GM12892 (cell line): ENCODE results near the gene PDE3B.
"Not testable (repeated sequence)": the region's sequence is repeated elsewhere in the genome, so short reads cannot be mapped to it uniquely, and the experiment has no call there.

Experiments used
- DNase-seq: peaks from one replicate; pipeline ENCODE4 v3.0.0; 2011; ENCODE audit not compliant: insufficient read length
- FAIRE-seq: peaks from 2 replicates; lab custom pipeline; 2011; peaks lifted over from hg19 to GRCh38; lab: Jason Lieb, UNC
- POLR2A ChIP-seq: IDR thresholded peaks from 2 replicates; pipeline ENCODE4 v1.6.1; 2011; ENCODE audit warnings: low read depth, low read length, control low read depth
- POLR2AphosphoS5 ChIP-seq: IDR thresholded peaks from 2 replicates; pipeline ENCODE4 v1.6.1; 2011; ENCODE audit warnings: low read depth, low read length, control low read depth
- TAF1 ChIP-seq: IDR thresholded peaks from 2 replicates; pipeline ENCODE4 v1.6.1; 2011; ENCODE audit warnings: low read depth, mild to moderate bottlenecking, control low read depth, low read length, borderline replicate concordance

The PDE3B gene

GRCh38 chr11:14852571-14853177 lies 209.1 kb downstream of the PDE3B start:
- DNase-seq (no peak), FAIRE-seq (no peak)
- TF ChIP-seq POLR2A (no peak), POLR2AphosphoS5 (no peak), TAF1 (no peak)

DNA sequence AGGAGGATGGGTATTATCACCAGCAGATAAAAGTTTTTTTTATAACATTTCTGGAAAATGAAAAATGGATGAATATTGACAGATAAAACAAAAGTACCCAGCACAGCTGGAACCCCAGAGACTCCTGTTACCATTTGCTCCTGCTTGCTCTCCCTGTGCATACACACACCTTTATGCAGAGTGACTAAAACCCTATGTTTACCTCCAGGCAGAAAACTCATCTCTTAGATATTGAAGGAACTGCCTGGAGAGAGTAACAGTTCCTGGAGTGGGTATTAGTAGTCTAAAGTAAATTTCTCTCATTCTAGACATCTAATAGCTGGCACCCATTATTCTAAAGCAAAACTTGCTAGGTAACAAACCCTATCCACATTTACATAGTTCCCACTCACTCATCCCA lies 210.5 kb downstream of the PDE3B start:
- FAIRE-seq (no peak), DNase-seq (no peak)
- TF ChIP-seq POLR2A (no peak), POLR2AphosphoS5 (no peak), TAF1 (no peak)

- FAIRE-seq (no peak), DNase-seq (no peak)
- no peak for TF ChIP-seq TAF1
- TF ChIP-seq POLR2AphosphoS5 = no peak
- TF ChIP-seq POLR2A = no peak
These were observed 212.3 kb downstream of the PDE3B start for GRCh38 chr11:14855890-14856289.

DNA sequence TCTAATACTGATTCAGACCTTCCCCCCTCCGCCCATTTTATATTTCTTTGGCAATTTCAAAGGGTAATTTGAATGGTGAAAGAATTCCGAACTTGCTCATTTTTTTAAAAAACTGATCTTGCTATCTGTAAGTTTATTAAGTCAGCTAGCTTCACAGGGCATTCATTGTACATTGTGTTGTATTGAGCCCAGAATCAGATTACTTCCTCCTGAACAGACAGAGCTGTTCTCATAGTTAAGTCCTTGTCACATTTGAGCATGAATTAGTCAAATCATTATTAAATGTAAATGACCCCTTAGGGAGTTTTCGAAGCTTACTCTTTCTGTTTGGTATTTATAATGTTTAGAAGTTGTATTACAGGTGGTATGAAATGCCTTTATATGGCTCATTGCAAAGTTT lies 214.0 kb downstream of the PDE3B start:
- TF ChIP-seq POLR2A (no peak), POLR2AphosphoS5 (no peak), TAF1 (no peak)
- DNase-seq (no peak), FAIRE-seq (no peak)

GRCh38 chr11:14858404-14858803 lies 214.8 kb downstream of the PDE3B start:
- FAIRE-seq = no peak
- TF ChIP-seq TAF1 = no peak
- no peak for TF ChIP-seq POLR2A
- no peak for TF ChIP-seq POLR2AphosphoS5

DNA sequence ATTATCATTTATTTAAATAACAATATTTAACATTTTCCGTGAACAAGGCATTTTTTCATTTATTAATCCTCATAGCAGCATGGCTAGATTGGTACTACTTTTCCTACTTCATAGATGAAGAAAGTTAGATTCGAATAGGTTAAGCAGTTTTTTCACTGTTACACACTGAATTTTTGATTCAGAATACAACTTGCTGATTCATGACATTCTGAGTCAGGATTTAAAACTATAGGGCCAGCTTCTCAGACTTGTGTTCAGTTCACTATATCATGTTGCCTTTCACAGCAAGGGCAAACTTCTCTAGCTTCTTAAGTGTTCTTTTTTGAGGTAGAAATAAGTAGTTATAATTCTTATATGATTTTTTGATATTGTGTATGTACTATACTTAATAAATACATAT lies 216.9 kb downstream of the PDE3B start:
- FAIRE-seq = no peak
- no peak for TF ChIP-seq POLR2A
- no peak for TF ChIP-seq POLR2AphosphoS5
- no peak for TF ChIP-seq TAF1

More at GRCh38 chr11:14858404-14858803, 214.8 kb downstream of the PDE3B start:
- no peak for DNase-seq

GRCh38 chr11:14861680-14862079 lies 218.1 kb downstream of the PDE3B start:
- no peak for FAIRE-seq
- TF ChIP-seq POLR2A = no peak
- no peak for TF ChIP-seq TAF1
- no peak for TF ChIP-seq POLR2AphosphoS5
- DNase-seq = no peak

More for the DNA sequence above, 216.9 kb downstream of the PDE3B start:
- no peak for DNase-seq

GRCh38 chr11:14863775-14864174 lies 220.2 kb downstream of the PDE3B start:
- not testable (repeated sequence) for FAIRE-seq, DNase-seq

DNA sequence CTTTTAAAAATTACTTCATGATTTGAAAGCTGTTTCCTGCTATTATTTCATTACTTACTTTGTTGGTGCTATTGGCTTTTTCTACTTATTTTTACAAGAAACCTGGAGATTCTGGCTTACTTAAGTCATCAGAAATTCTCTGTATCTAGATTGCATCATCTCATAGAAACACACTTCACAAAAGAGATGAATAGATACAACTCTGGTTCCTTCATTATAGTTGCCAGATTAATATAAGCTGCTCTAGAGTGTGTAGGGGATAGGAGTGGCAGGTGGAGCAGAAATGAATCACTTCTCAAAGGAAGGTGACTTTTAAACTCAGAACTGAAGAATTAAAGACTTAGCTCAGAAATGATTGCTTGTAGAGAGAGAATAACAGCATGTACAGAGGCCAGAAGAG lies 228.4 kb downstream of the PDE3B start:
- DNase-seq = no peak
- FAIRE-seq = no peak
- TF ChIP-seq POLR2AphosphoS5 = no peak
- no peak for TF ChIP-seq POLR2A
- TF ChIP-seq TAF1 = no peak

DNA sequence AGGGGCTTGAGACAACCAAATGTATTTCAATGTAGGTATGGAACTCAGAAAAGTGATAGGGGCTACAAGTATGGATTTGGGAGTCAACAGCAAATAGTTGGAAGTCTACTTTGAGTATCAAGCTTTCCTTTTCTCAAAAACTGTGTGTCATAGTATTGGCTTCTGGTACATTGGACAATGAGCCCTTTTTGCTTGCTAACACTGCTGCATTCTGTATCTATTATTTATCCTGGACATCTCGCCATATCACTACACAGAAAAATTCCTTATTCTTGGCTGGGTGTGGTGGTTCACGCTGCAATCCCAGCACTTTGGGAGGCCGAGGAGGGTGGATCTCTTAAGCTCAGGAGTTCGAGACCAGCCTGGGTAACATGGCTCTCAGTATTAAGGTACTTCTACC lies 230.0 kb downstream of the PDE3B start:
- no peak for FAIRE-seq

GRCh38 chr11:14875163-14875562 lies 231.6 kb downstream of the PDE3B start:
- no peak for DNase-seq
- TF ChIP-seq TAF1 (no peak), POLR2A (no peak), POLR2AphosphoS5 (no peak)
- FAIRE-seq = no peak

More for the DNA sequence above, 230.0 kb downstream of the PDE3B start:
- no peak for DNase-seq
- no peak for TF ChIP-seq TAF1
- TF ChIP-seq POLR2A = no peak
- TF ChIP-seq POLR2AphosphoS5 = no peak

GRCh38 chr11:14881576-14882193 lies 238.1 kb downstream of the PDE3B start:
- FAIRE-seq (no peak), DNase-seq (no peak)
- no peak for TF ChIP-seq POLR2A
- no peak for TF ChIP-seq POLR2AphosphoS5
- no peak for TF ChIP-seq TAF1

DNA sequence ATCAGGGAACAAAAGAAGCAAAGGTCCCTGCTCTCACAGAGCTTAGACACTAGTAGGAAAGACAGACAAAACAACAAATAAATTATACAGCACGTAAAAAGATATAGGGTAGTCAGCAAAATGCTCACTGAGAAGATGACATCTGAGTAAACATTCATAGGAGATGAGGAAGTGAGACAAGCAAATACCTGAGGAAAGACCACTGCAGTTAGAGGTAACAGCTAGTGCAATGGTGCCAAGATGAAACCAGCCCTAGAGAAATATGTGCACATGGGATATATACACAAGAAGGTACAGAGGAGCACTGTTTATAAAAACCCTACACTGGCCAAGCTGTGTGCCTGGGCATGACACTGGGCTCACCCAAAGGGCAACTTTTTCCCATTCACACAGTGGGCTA lies 238.6 kb downstream of the PDE3B start:
- DNase-seq (no peak), FAIRE-seq (no peak)
- TF ChIP-seq TAF1 (no peak), POLR2AphosphoS5 (no peak), POLR2A (no peak)

DNA sequence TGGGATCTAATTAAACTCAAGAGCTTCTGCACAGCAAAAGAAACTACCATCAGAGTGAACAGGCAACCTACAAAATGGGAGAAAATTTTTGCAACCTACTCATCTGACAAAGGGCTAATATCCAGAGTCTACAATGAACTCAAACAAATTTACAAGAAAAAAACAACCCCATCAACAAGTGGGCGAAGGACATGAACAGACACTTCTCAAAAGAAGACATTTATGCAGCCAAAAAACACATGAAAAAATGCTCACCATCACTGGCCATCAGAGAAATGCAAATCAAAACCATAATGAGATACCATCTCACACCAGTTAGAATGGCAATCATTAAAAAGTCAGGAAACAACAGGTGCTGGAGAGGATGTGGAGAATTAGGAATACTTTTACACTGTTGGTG lies 240.1 kb downstream of the PDE3B start:
- DNase-seq, FAIRE-seq: not testable (repeated sequence)
